H1 (cell line): Measurements from ENCODE around the gene FASLG. TPM values are rescaled to one million over a fixed set of nuclear protein-coding genes. Genes with fewer than 3 reads are reported as not detected.

ENCODE experiments used
- CTCF ChIA-PET: fragments of 300-600 bp; sonication (Branson Sonifier 250); formaldehyde crosslinking; loops from one replicate; lab custom pipeline; 2021; ENCODE audit not compliant: partially characterized antibody; lab: Charles Lee
- POLR2A ChIA-PET: fragments of 300-600 bp; sonication (Branson Sonifier 250); formaldehyde crosslinking; loops from one replicate; lab custom pipeline; 2021; ENCODE audit warnings: inconsistent platforms; ENCODE audit not compliant: partially characterized antibody; lab: Charles Lee
- DNase-seq, 2 experiments: peaks; one replicate each; pipeline versions ENCODE4 v3.0.0 to v3.0.0-alpha.2; 2010 to 2022; ENCODE audit warnings: low spot score in 2 of 2, low read depth in 1 of 2, mixed read lengths in 1 of 2
- FAIRE-seq: peaks from 2 replicates; lab custom pipeline; 2011; peaks lifted over from hg19 to GRCh38; lab: Jason Lieb, UNC
- H2AFZ ChIP-seq: 2 replicates; pipeline ENCODE4 v1.8.1; 2012; ENCODE audit warnings: low read length, inconsistent platforms
- H2AK5ac ChIP-seq: 2 replicates; pipeline ENCODE4 v1.6.1; 2013; ENCODE audit warnings: low read depth, low read length
- H2BK120ac ChIP-seq: replicated peaks from 2 replicates; pipeline ENCODE3; 2013; ENCODE audit warnings: low read depth, low read length, inconsistent platforms
- H2BK12ac ChIP-seq: 2 replicates; pipeline ENCODE4 v1.6.1; 2013; ENCODE audit warnings: low read depth, low read length
- H2BK15ac ChIP-seq: 2 replicates; pipeline ENCODE4 v1.6.1; 2013; ENCODE audit warnings: low read length
- H2BK20ac ChIP-seq: 2 replicates; pipeline ENCODE4 v1.6.1; 2013; ENCODE audit warnings: low read length
- H2BK5ac ChIP-seq: 2 replicates; pipeline ENCODE4 v1.6.1; 2013; ENCODE audit warnings: low read depth, low read length
- H3K14ac ChIP-seq: 2 replicates; pipeline ENCODE4 v1.6.1; 2013; ENCODE audit warnings: inconsistent platforms; ENCODE audit not compliant: insufficient read length
- H3K18ac ChIP-seq: 2 replicates; pipeline ENCODE4 v1.6.1; 2013; ENCODE audit warnings: low read length; ENCODE audit errors: extremely low read depth
- H3K23ac ChIP-seq: 2 replicates; pipeline ENCODE4 v1.6.1; 2013; ENCODE audit warnings: inconsistent platforms; ENCODE audit not compliant: insufficient read length
- H3K23me2 ChIP-seq: 2 replicates; pipeline ENCODE4 v1.6.1; 2013; ENCODE audit warnings: low read depth, low read length
- H3K27ac ChIP-seq: 2 replicates; pipeline ENCODE4 v1.6.1; 2011; ENCODE audit warnings: low read depth, low read length, inconsistent platforms
- H3K27me3 ChIP-seq, 4 experiments: replicated peaks in 1 of 4; 1 replicate in 1 of 4; 2 replicates in 3 of 4; pipeline versions ENCODE4 v1.6.1 to v1.8.1; 2011 to 2013; ENCODE audit warnings: low read length in 3 of 4, mild to moderate bottlenecking in 3 of 4, inconsistent platforms in 2 of 4, mixed read lengths in 2 of 4, moderate library complexity in 1 of 4; ENCODE audit not compliant: control insufficient read depth in 3 of 4, insufficient read depth in 3 of 4; ENCODE audit errors: extremely low read depth in 1 of 4
- H3K36me3 ChIP-seq, 4 experiments: 2 replicates each; pipeline versions ENCODE4 v1.6.1 to v1.8.1; 2011 to 2013; ENCODE audit warnings: mild to moderate bottlenecking in 4 of 4, low read length in 3 of 4, moderate library complexity in 2 of 4, control low read depth in 1 of 4, inconsistent platforms in 1 of 4; ENCODE audit not compliant: insufficient read depth in 4 of 4, control insufficient read depth in 2 of 4
- H3K4ac ChIP-seq: replicated peaks from 2 replicates; pipeline ENCODE3; 2013; ENCODE audit warnings: low read length, low read depth, mixed read lengths, inconsistent platforms; ENCODE audit not compliant: insufficient read length
- H3K4me1 ChIP-seq, 4 experiments: replicated peaks in 1 of 4; 1 replicate in 1 of 4; 2 replicates in 3 of 4; pipeline versions ENCODE4 v1.6.1 to v1.8.1; 2011 to 2013; ENCODE audit warnings: low read length in 3 of 4, inconsistent platforms in 2 of 4, mixed read lengths in 1 of 4; ENCODE audit not compliant: insufficient read depth in 4 of 4, control insufficient read depth in 3 of 4
- H3K4me2 ChIP-seq, 2 experiments: 2 replicates each; pipeline versions ENCODE4 v1.6.1 to v1.8.1; 2011 to 2013; ENCODE audit warnings: low read depth in 2 of 2, low read length in 2 of 2, control low read depth in 1 of 2, inconsistent platforms in 1 of 2, mild to moderate bottlenecking in 1 of 2; ENCODE audit not compliant: insufficient read depth in 1 of 2
- H3K4me3 ChIP-seq, 4 experiments: fragments of 200-600, 300-600 bp in 1 of 4; sonication (generic), shearing (Covaris generic), sonication (Bioruptor Twin) in 1 of 4; 2 replicates each; pipeline versions ENCODE4 v1.5.1 to v1.8.1; 2011 to 2016; ENCODE audit warnings: low read length in 4 of 4, low read depth in 3 of 4, control low read depth in 2 of 4, inconsistent platforms in 2 of 4, mild to moderate bottlenecking in 2 of 4, mixed read lengths in 1 of 4, moderate library complexity in 1 of 4; ENCODE audit not compliant: insufficient read depth in 2 of 4; ENCODE audit errors: extremely low read depth in 1 of 4
- H3K56ac ChIP-seq: replicated peaks from 2 replicates; pipeline ENCODE3; 2013; ENCODE audit warnings: low read depth, mild to moderate bottlenecking, mixed read lengths, low read length, inconsistent platforms; ENCODE audit not compliant: insufficient read length
- H3K79me1 ChIP-seq: 2 replicates; pipeline ENCODE4 v1.6.1; 2013; ENCODE audit warnings: low read depth, low read length, control low read depth
- H3K79me2 ChIP-seq, 2 experiments: 2 replicates each; pipeline versions ENCODE4 v1.6.1 to v1.8.1; 2012 to 2013; ENCODE audit warnings: low read length in 2 of 2, mild to moderate bottlenecking in 2 of 2, inconsistent platforms in 1 of 2; ENCODE audit not compliant: insufficient read depth in 2 of 2, control insufficient read depth in 1 of 2
- H3K9ac ChIP-seq, 4 experiments: replicated peaks in 1 of 4; 1 replicate in 1 of 4; 2 replicates in 3 of 4; pipeline versions ENCODE4 v1.6.1 to v1.8.1; 2011 to 2013; ENCODE audit warnings: low read depth in 3 of 4, low read length in 3 of 4, control low read depth in 2 of 4, mild to moderate bottlenecking in 2 of 4, moderate library complexity in 2 of 4, inconsistent platforms in 1 of 4; ENCODE audit errors: extremely low read depth in 1 of 4
- H3K9me3 ChIP-seq, 2 experiments: 2 replicates each; pipeline versions ENCODE4 v1.6.1 to v1.8.1; 2012 to 2013; ENCODE audit warnings: mild to moderate bottlenecking in 2 of 2, moderate library complexity in 2 of 2, control low read depth in 1 of 2, inconsistent platforms in 1 of 2, low read depth in 1 of 2, low read length in 1 of 2, mixed read lengths in 1 of 2; ENCODE audit not compliant: insufficient read depth in 2 of 2
- H4K20me1 ChIP-seq, 2 experiments: replicated peaks in 1 of 2; 2 replicates each; pipeline versions ENCODE3 to v1.8.1; 2011 to 2013; ENCODE audit warnings: inconsistent platforms in 2 of 2, low read length in 2 of 2, mild to moderate bottlenecking in 1 of 2; ENCODE audit not compliant: insufficient read depth in 2 of 2, control insufficient read depth in 1 of 2
- H4K5ac ChIP-seq: 2 replicates; pipeline ENCODE4 v1.6.1; 2013; ENCODE audit warnings: low read length, low read depth, mixed read lengths, inconsistent platforms; ENCODE audit not compliant: insufficient read length
- H4K8ac ChIP-seq: 2 replicates; pipeline ENCODE4 v1.8.0; 2013; ENCODE audit warnings: mild to moderate bottlenecking, moderate library complexity, low read length, inconsistent platforms; ENCODE audit not compliant: insufficient read depth; ENCODE audit errors: extremely low read depth
- H4K91ac ChIP-seq: replicated peaks from 2 replicates; pipeline ENCODE3; 2013; ENCODE audit warnings: low read length, mixed read lengths, inconsistent platforms; ENCODE audit not compliant: insufficient read length
- CBX5 ChIP-seq: fragments of 300-800, 300-1000 bp; sonication (generic); IDR thresholded peaks from 2 replicates; pipeline ENCODE4 v1.7.1; 2016; ENCODE audit warnings: antibody characterized with exemption, low read length, low read depth
- CBX8 ChIP-seq: fragments of 300-800, 300-1000 bp; sonication (generic); IDR thresholded peaks from 2 replicates; pipeline ENCODE4 v1.7.1; 2016; ENCODE audit warnings: low read depth, low read length, borderline replicate concordance
- KDM1A ChIP-seq: fragments of 200-600, 300-600 bp; sonication (generic); IDR thresholded peaks from 2 replicates; pipeline ENCODE4 v1.7.1; 2016; ENCODE audit warnings: mild to moderate bottlenecking, low read length, borderline replicate concordance
- NRF1 ChIP-seq: IDR thresholded peaks from 2 replicates; pipeline ENCODE4 v1.6.1; 2011; ENCODE audit warnings: mild to moderate bottlenecking, low read depth, low read length, improper control_type of control experiment
- RFX5 ChIP-seq: IDR thresholded peaks from 2 replicates; pipeline ENCODE4 v1.6.1; 2011; ENCODE audit warnings: low read depth, low read length, improper control_type of control experiment, borderline replicate concordance
- SIN3A ChIP-seq, 2 experiments: IDR thresholded peaks in 1 of 2; conservative IDR thresholded peaks in 1 of 2; 2 replicates each; pipeline ENCODE4 v1.6.1; 2011 to 2012; ENCODE audit warnings: low read length in 2 of 2, improper control_type of control experiment in 1 of 2, low read depth in 1 of 2, mild to moderate bottlenecking in 1 of 2
- ZNF274 ChIP-seq: IDR thresholded peaks from 2 replicates; pipeline ENCODE4 v1.7.0; 2012; ENCODE audit warnings: low read length, borderline replicate concordance; ENCODE audit errors: extremely low read depth
- WGBS, 2 experiments: shearing (Covaris generic) in 1 of 2; methylation state at CpG; one replicate each; pipeline versions ENCODE4 v1.1.6 to v1.1.7; 2013 to 2015; ENCODE audit warnings: low lambda C conversion rate in 2 of 2, mixed read lengths in 2 of 2, inconsistent platforms in 1 of 2, low coverage in 1 of 2, missing lambda C conversion rate in 1 of 2; ENCODE audit not compliant: insufficient replicate concordance in 2 of 2, insufficient coverage in 1 of 2, insufficient read length in 1 of 2; ENCODE audit errors: extremely low coverage in 1 of 2, missing lambda C conversion rate in 1 of 2; 5-methylcytosine and 5-hydroxymethylcytosine counted together
- polyA plus RNA-seq, 7 experiments: library from polyadenylated mRNA; depleted of rRNA in 3 of 7; stranded (reverse) in 5 of 7; unstranded in 2 of 7; fragments of >200 nt in 5 of 7; fragments of 200-250 nt in 2 of 7; gene quantifications; 1 replicate in 5 of 7; 2 replicates in 1 of 7; 4 replicates in 1 of 7; pipeline versions ENCODE4 v1.2.1 to v1.2.3, GENCODE V29; 2011 to 2013; ENCODE audit warnings: missing spikeins in 2 of 7, mixed read lengths in 2 of 7
- total RNA-seq: library from RNA; stranded (reverse); fragmentation: NEBNext Ultra II Directional; extraction: Animal tissue kit (Norgen Biotek cat#: 25700); gene quantifications from 2 replicates; pipeline ENCODE4 v1.2.1, GENCODE V29; 2021

The FASLG gene
- total and polyA plus RNA-seq, 2 of the 8 experiments (the other 6 are each of a cell fraction or from before 2014, with no cell fraction given) = not detected

- Histone ChIP-seq H3K4ac (no peak overlapping the region), H3K23ac (no peak overlapping the region), H2AFZ (no peak overlapping the region), H3K27ac (no peak overlapping the region), H3K27me3 (no peaks in the 10 kb centered on the region), H4K8ac (no peak overlapping the region), H3K79me1 (no peaks in the 10 kb centered on the region), H3K36me3 (no peaks in the 10 kb centered on the region), H3K14ac (no peak overlapping the region), H3K4me3 (no peak overlapping the region), H2BK12ac (no peak overlapping the region), H3K9ac (no peak overlapping the region), H3K9me3 (no peaks in the 10 kb centered on the region), H3K18ac (no peak overlapping the region), H3K79me2 (no peaks in the 10 kb centered on the region), H4K20me1 (no peaks in the 10 kb centered on the region), H3K4me1 (no peaks in the 10 kb centered on the region), H2BK20ac (no peak overlapping the region), H2AK5ac (no peak overlapping the region), H2BK5ac (no peak overlapping the region), H3K23me2 (no peaks in the 10 kb centered on the region; the same call in 1 of the 2 replicates), H3K4me2 (no peak overlapping the region), H4K91ac (no peak overlapping the region), H2BK120ac (no peak overlapping the region), H2BK15ac (no peak overlapping the region), H3K56ac (no peak overlapping the region), H4K5ac (no peak overlapping the region)
- DNase-seq = no peak
- 96% methylated on average over 3 of the region's 3 CpGs; no CpG with 5 or more reads in 1 of the 2 experiments for WGBS, 2 experiments
- CTCF ChIA-PET = interaction anchor here (1.2 kb wide), 1 partner anchor 66 kb away, joined by 3 read pairs; no protein-coding TSS in a partner anchor
- FAIRE-seq = no peak
- TF ChIP-seq NRF1 (no peak), CBX8 (no peak), ZNF274 (no peak), KDM1A (no peak), RFX5 (no peak), SIN3A (conservative IDR thresholded peaks at IDR 0.05 in 1 of 2, IDR thresholded peaks at IDR 0.05 in 1 of 2; ENCODE audit: low read depth in 1 of 2, low read length in 2 of 2) (no peak), CBX5 (no peak)
- POLR2A ChIA-PET = interaction anchor here (1.3 kb wide), 1 partner anchor 19 kb away, joined by 4 read pairs; no protein-coding TSS in a partner anchor
Measured at GRCh38 chr1:172663732-172664131, 4.8 kb downstream of the FASLG start.
